Stomach (tissue), 4 donors: Measurements from ENCODE around the gene SLC39A8.

Experiments used
- CTCF ChIP-seq, 7 experiments: fragments of 450-650 bp in 4 of 7; fragments of 200-600 bp in 3 of 7; sonication (generic) in 3 of 7; IDR thresholded peaks; one replicate each; pipeline ENCODE4 v1.5.1; 2016 to 2019; ENCODE audit warnings: antibody characterized with exemption in 7 of 7, control low read depth in 2 of 7, mild to moderate bottlenecking in 1 of 7
- EP300 ChIP-seq: sonication (generic); formaldehyde crosslinking; IDR thresholded peaks from one replicate; pipeline ENCODE4 v1.6.1; 2017; ENCODE audit warnings: antibody characterized with exemption
- POLR2A ChIP-seq, 4 donors: fragments of 450-650 bp; IDR thresholded peaks; one replicate each; pipeline ENCODE4 v1.6.1; 2016; ENCODE audit warnings: antibody characterized with exemption in 4 of 4, control low read depth in 2 of 4, mild to moderate bottlenecking in 1 of 4, moderate library complexity in 1 of 4
- POLR2AphosphoS5 ChIP-seq, 3 donors: sonication (generic); formaldehyde crosslinking; IDR thresholded peaks; one replicate each; pipeline ENCODE4 v1.6.1; 2016; ENCODE audit warnings: antibody characterized with exemption in 3 of 3

GRCh38 chr4:102362922-102363432, 17.7 kb upstream of the SLC39A8 start:
- no peak for TF ChIP-seq CTCF (IDR thresholded peaks at IDR 0.05)
- no peak for TF ChIP-seq POLR2A (IDR thresholded peaks at IDR 0.05)
- no peak for TF ChIP-seq EP300
- no peak for TF ChIP-seq POLR2AphosphoS5 (IDR thresholded peaks at IDR 0.05)
